GM12801 (cell line): ENCODE data around the gene SHISA9.

ENCODE experiments used
- CTCF ChIP-seq: IDR thresholded peaks from one replicate; pipeline ENCODE4 v1.5.1; 2011; ENCODE audit warnings: control low read depth; ENCODE audit not compliant: insufficient read length; ENCODE audit errors: extremely low read depth

SHISA9 gene

DNA sequence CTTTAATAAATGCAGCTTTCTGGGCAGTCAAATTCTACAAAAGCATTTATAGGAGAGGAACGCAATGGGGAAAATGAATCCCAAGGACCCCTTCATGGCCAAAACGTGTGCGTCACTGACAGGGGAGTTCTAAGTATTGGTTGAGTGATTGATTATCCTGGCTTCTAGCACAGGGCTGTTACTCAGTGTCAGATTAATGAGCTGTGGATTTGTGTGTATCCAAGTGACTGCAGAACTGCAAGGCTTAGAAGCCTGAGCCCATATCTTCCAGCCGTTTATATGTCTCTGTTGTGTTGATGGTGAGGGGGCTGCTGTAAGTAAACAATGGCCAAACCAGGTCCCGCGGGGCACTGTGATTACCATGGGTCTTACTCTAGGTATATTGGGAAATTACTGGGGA, 129.4 kb downstream of the SHISA9 start:
- no peak for TF ChIP-seq CTCF

- TF ChIP-seq CTCF: no peak
These were observed 131.5 kb downstream of the SHISA9 start for GRCh38 chr16:13032911-13033310.

DNA sequence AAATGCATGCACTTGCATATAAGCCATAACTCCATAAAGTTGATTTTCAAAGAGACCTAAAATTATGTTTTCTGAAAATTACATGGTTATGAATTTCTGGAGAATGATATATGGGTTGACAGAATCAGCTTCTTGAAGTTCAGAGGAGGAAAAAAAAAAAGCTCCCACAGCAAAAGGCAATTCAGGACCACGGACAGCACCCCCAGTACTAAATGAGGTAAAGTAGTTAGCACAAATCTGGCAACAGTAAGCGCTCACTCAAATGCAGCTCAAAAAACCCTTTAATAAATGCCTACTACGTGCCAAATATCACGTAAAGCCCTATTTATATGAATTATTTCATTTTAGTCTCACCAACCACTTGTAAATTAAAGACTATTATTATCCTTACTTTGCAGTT, 135.2 kb downstream of the SHISA9 start:
- no peak for TF ChIP-seq CTCF

- TF ChIP-seq CTCF: no peak
These were observed 137.2 kb downstream of the SHISA9 start for GRCh38 chr16:13038591-13038990.

DNA sequence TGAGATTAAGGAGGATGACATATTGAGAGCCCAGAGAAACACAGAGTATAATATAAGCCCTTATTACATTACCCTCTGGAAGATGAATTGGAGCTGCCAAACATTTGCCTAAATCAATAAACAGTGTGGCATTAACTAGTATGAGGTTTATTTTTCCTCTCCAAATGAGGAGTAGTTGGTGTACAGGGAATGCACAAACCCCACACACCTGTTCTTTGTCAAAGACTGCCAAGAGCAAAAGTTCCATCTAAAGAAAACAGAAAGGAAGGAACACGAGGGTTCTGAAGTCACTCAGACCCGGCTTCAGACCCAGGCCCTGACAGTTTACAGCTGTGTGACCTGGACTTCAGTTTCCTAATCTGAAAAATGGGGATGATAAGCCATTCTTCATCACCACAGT, 138.1 kb downstream of the SHISA9 start:
- no peak for TF ChIP-seq CTCF

GRCh38 chr16:13041180-13041579, 139.8 kb downstream of the SHISA9 start:
- TF ChIP-seq CTCF: no peak

DNA sequence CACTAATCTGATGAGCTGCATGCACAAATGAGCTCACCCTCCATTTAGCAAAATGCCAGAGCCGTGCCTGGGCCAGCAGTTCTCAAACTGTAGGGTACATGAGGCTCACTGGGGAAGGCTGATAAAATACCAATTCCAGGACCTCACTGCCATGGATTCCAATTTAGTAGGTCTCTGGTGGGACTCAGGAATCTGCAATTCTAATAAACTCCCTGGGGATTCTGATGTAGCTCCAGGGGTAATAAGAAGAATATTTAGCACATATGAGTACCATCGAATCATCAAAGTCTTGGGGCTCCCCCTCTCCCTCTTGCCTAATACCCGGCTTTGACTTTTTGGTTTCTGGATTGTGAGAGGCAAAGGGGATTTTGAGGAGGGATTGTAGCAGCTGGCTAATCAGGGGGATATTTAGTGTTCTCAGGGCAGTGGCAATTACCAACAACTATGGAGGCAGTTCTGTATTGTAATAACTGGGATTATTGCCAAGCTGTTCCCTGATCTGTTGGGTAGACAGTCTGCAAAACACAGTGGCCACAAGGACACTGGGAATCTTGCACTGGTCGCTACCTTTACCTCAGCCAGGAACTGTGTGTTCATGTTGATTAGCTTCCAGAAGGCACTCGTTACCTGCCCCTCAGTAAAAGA, 140.4 kb downstream of the SHISA9 start:
- no peak for TF ChIP-seq CTCF

- TF ChIP-seq CTCF: no peak
These were observed 140.9 kb downstream of the SHISA9 start for GRCh38 chr16:13042291-13042685.
